Gastroesophageal sphincter (tissue), 4 donors: Measurements from ENCODE around the gene SEMA5B. TPM values are rescaled to one million over a fixed set of nuclear protein-coding genes. Genes with fewer than 3 reads are reported as not detected.

ENCODE experiments used
- ATAC-seq: fragments of 150-250 bp; one replicate; pipeline ENCODE4 v1.9.1; 2016; ENCODE audit warnings: mild to moderate bottlenecking, moderate library complexity
- H3K27ac ChIP-seq, 4 donors: fragments of 200-600 bp; sonication (generic) in 3 of 4; 1 replicate in 3 of 4; 2 replicates in 1 of 4; pipeline ENCODE4 v1.5.1; 2016 to 2019
- H3K27me3 ChIP-seq: fragments of 200-600 bp; sonication (generic); one replicate; pipeline ENCODE4 v1.5.1; 2019
- H3K36me3 ChIP-seq, 2 donors: fragments of 200-600 bp; sonication (generic); one replicate each; pipeline ENCODE4 v1.5.1; 2019; ENCODE audit warnings: control low read depth in 1 of 2
- H3K4me1 ChIP-seq, 3 donors: fragments of 200-600 bp; sonication (generic); 1 replicate in 2 of 3; 2 replicates in 1 of 3; pipeline ENCODE4 v1.5.1; 2016 to 2019; ENCODE audit warnings: control low read depth in 2 of 3
- H3K4me3 ChIP-seq, 2 donors: fragments of 200-600 bp; sonication (generic); one replicate each; pipeline ENCODE4 v1.5.1; 2019; ENCODE audit warnings: mild to moderate bottlenecking in 1 of 2, moderate library complexity in 1 of 2
- H3K9me3 ChIP-seq, 3 donors: fragments of 200-600 bp; sonication (generic); one replicate each; pipeline ENCODE4 v1.5.1; 2017 to 2019; ENCODE audit warnings: control low read depth in 2 of 3
- CTCF ChIP-seq, 4 experiments: fragments of 200-600 bp in 2 of 4; fragments of 450-650 bp in 2 of 4; sonication (generic) in 1 of 4; IDR thresholded peaks; one replicate each; pipeline ENCODE4 v1.5.1; 2017 to 2019; ENCODE audit warnings: antibody characterized with exemption in 4 of 4, mild to moderate bottlenecking in 2 of 4, moderate library complexity in 2 of 4
- EP300 ChIP-seq: sonication (generic); formaldehyde crosslinking; IDR thresholded peaks from one replicate; pipeline ENCODE4 v1.6.1; 2017; ENCODE audit warnings: antibody characterized with exemption, mild to moderate bottlenecking
- POLR2A ChIP-seq, 2 donors: fragments of 450-650 bp; IDR thresholded peaks; one replicate each; pipeline ENCODE4 v1.6.1; 2017; ENCODE audit warnings: antibody characterized with exemption in 2 of 2, mild to moderate bottlenecking in 2 of 2, moderate library complexity in 1 of 2
- POLR2AphosphoS5 ChIP-seq: sonication (generic); formaldehyde crosslinking; IDR thresholded peaks from one replicate; pipeline ENCODE4 v1.6.1; 2017; ENCODE audit warnings: antibody characterized with exemption
- WGBS, 2 donors: methylation state at CpG; one replicate each; pipeline ENCODE4 v1.1.5; 2018; ENCODE audit warnings: low coverage in 1 of 2; 5-methylcytosine and 5-hydroxymethylcytosine counted together
- total RNA-seq, 4 donors: library from RNA; depleted of rRNA; stranded (reverse); fragments of >200 nt; gene quantifications; one replicate each; pipeline ENCODE4 v1.1.0, GENCODE V29; 2016

Gene SEMA5B
- total RNA-seq, 4 donors from 2014 or later = 0.31 to 0.69 (median 0.32) TPM; not detected in 1

- ATAC-seq = no peak
- no peak overlapping the region for H3K4me3 ChIP-seq
- no peak overlapping the region for H3K27ac ChIP-seq
- peaks cover 14% of the 10 kb centered on the region for H3K27me3 ChIP-seq
- WGBS, 2 donors = 93 to 100% methylated on average over 1 to 5 of the region's 7 CpGs
- H3K36me3 ChIP-seq = no peaks in the 10 kb centered on the region
- H3K9me3 ChIP-seq = no peaks in the 10 kb centered on the region
- TF ChIP-seq EP300 (no peak), POLR2A (IDR thresholded peaks at IDR 0.05) (no peak), CTCF (IDR thresholded peaks at IDR 0.05) (no peak), POLR2AphosphoS5 (no peak)
- H3K4me1 ChIP-seq = peaks cover 0 to 6% (median 0%) of the 10 kb centered on the region in 3 donors
These were observed 6.2 kb downstream of the SEMA5B start for GRCh38 chr3:123021388-123021787.

- no peaks in the 10 kb centered on the region for H3K4me1 ChIP-seq
- H3K9me3 ChIP-seq = no peaks in the 10 kb centered on the region
- TF ChIP-seq POLR2A (IDR thresholded peaks at IDR 0.05) = no peak
- TF ChIP-seq POLR2AphosphoS5 = no peak
- TF ChIP-seq EP300 = no peak
- no peak for TF ChIP-seq CTCF (IDR thresholded peaks at IDR 0.05)
- H3K27me3 ChIP-seq = peaks cover 7% of the 10 kb centered on the region
- H3K4me3 ChIP-seq = no peak overlapping the region
- H3K36me3 ChIP-seq = no peaks in the 10 kb centered on the region
- H3K27ac ChIP-seq = no peak overlapping the region
- WGBS, 2 donors = 87 to 96% methylated on average over 3 of the region's 3 CpGs
- ATAC-seq = no peak
These were observed 6.9 kb downstream of the SEMA5B start for GRCh38 chr3:123020709-123021108.

GRCh38 chr3:123019591-123019990 lies 8.0 kb downstream of the SEMA5B start:
- WGBS, 2 donors = 85 to 86% methylated on average over 5 of the region's 5 CpGs
- Histone ChIP-seq H3K4me3 (no peak overlapping the region), H3K27ac (no peak overlapping the region), H3K4me1 (no peaks in the 10 kb centered on the region), H3K9me3 (no peaks in the 10 kb centered on the region), H3K27me3 (no peaks in the 10 kb centered on the region), H3K36me3 (no peaks in the 10 kb centered on the region)
- ATAC-seq = no peak
- no peak for TF ChIP-seq EP300
- no peak for TF ChIP-seq POLR2AphosphoS5
- no peak for TF ChIP-seq CTCF (IDR thresholded peaks at IDR 0.05)
- no peak for TF ChIP-seq POLR2A (IDR thresholded peaks at IDR 0.05)

GRCh38 chr3:123019161-123019560 lies 8.4 kb downstream of the SEMA5B start:
- Histone ChIP-seq H3K27me3 (no peaks in the 10 kb centered on the region), H3K27ac (no peak overlapping the region), H3K4me1 (no peaks in the 10 kb centered on the region), H3K9me3 (no peaks in the 10 kb centered on the region), H3K4me3 (no peak overlapping the region), H3K36me3 (no peaks in the 10 kb centered on the region)
- no peak for TF ChIP-seq EP300
- TF ChIP-seq POLR2A (IDR thresholded peaks at IDR 0.05) = no peak
- TF ChIP-seq POLR2AphosphoS5 = no peak
- TF ChIP-seq CTCF (IDR thresholded peaks at IDR 0.05) = no peak
- 85 to 87% methylated on average over 3 of the region's 3 CpGs for WGBS, 2 donors
- no peak for ATAC-seq

- H3K4me3 ChIP-seq = no peak overlapping the region
- H3K9me3 ChIP-seq = no peaks in the 10 kb centered on the region
- no peak for ATAC-seq
- H3K27ac ChIP-seq = no peak overlapping the region
- H3K36me3 ChIP-seq = no peaks in the 10 kb centered on the region
- WGBS, 2 donors = 57% methylated on average over 1 of the region's 1 CpG; no CpG with 5 or more reads in 1 of the 2 donors
- no peaks in the 10 kb centered on the region for H3K4me1 ChIP-seq
- H3K27me3 ChIP-seq = no peaks in the 10 kb centered on the region
- no peak for TF ChIP-seq POLR2A (IDR thresholded peaks at IDR 0.05)
- TF ChIP-seq POLR2AphosphoS5 = no peak
- no peak for TF ChIP-seq EP300
- no peak for TF ChIP-seq CTCF (IDR thresholded peaks at IDR 0.05)
These were observed 8.9 kb downstream of the SEMA5B start for GRCh38 chr3:123018683-123019082.
